Lower leg skin (tissue), 3 donors: ENCODE measurements around the gene MTM1.

Source experiments
- POLR2A ChIP-seq, 2 donors: fragments of 450-650 bp; IDR thresholded peaks; one replicate each; pipeline ENCODE4 v1.6.1; 2016 to 2017; ENCODE audit warnings: antibody characterized with exemption in 2 of 2, mild to moderate bottlenecking in 1 of 2, moderate library complexity in 1 of 2
- TF ChIP-seq, protein P1 (sequence below), 3 donors: fragments of 450-650 bp; IDR thresholded peaks; one replicate each; pipeline ENCODE4 v1.5.1; 2016; ENCODE audit warnings: antibody characterized with exemption in 3 of 3, mild to moderate bottlenecking in 3 of 3, moderate library complexity in 2 of 3

DNA sequence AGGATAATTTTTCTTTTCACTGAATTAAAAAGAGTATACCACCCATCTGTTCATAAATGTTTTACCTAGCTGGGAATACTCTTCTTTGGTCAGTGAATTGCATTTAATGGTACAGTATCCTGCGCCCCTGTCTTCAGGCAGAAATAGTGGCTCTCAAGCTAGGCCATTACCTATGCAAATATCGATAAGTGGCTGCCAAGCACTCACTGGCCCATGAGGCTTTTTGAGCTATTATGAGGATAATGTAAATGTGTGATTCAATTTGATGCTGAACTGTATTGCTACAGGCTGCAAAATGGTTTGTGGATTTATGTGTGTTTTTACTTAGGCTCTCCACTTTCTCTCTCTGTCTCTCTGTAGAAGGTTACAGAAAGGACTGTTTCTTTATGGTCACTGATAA, 94.7 kb downstream of the MTM1 start:
- TF ChIP-seq, protein P1, sequence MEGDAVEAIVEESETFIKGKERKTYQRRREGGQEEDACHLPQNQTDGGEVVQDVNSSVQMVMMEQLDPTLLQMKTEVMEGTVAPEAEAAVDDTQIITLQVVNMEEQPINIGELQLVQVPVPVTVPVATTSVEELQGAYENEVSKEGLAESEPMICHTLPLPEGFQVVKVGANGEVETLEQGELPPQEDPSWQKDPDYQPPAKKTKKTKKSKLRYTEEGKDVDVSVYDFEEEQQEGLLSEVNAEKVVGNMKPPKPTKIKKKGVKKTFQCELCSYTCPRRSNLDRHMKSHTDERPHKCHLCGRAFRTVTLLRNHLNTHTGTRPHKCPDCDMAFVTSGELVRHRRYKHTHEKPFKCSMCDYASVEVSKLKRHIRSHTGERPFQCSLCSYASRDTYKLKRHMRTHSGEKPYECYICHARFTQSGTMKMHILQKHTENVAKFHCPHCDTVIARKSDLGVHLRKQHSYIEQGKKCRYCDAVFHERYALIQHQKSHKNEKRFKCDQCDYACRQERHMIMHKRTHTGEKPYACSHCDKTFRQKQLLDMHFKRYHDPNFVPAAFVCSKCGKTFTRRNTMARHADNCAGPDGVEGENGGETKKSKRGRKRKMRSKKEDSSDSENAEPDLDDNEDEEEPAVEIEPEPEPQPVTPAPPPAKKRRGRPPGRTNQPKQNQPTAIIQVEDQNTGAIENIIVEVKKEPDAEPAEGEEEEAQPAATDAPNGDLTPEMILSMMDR (IDR thresholded peaks at IDR 0.05) = no peak
- TF ChIP-seq POLR2A (IDR thresholded peaks at IDR 0.05) = no peak
